HUES64 (cell line): ENCODE measurements around the gene KRT16.
"Not testable (repeated sequence)": the region's sequence is repeated elsewhere in the genome, so short reads cannot be mapped to it uniquely, and the experiment has no call there.

ENCODE experiments used
- H3K27ac ChIP-seq: 2 replicates; pipeline ENCODE4 v1.7.0; 2013; ENCODE audit warnings: low read depth, low read length, inconsistent platforms
- H3K27me3 ChIP-seq: 2 replicates; pipeline ENCODE4 v1.6.1; 2013; ENCODE audit warnings: mild to moderate bottlenecking, low read length; ENCODE audit not compliant: insufficient read depth
- H3K36me3 ChIP-seq: 2 replicates; pipeline ENCODE4 v1.6.1; 2013; ENCODE audit warnings: mild to moderate bottlenecking, low read length; ENCODE audit not compliant: insufficient read depth
- H3K4me1 ChIP-seq: 2 replicates; pipeline ENCODE4 v1.6.1; 2013; ENCODE audit warnings: mild to moderate bottlenecking, low read length, moderate library complexity; ENCODE audit not compliant: insufficient read depth
- H3K4me3 ChIP-seq: 2 replicates; pipeline ENCODE4 v1.5.1; 2013; ENCODE audit warnings: mild to moderate bottlenecking, low read length, moderate library complexity
- H3K9ac ChIP-seq: 2 replicates; pipeline ENCODE4 v1.6.1; 2013; ENCODE audit warnings: mild to moderate bottlenecking, low read depth, low read length
- H3K9me3 ChIP-seq: 2 replicates; pipeline ENCODE4 v1.6.1; 2013; ENCODE audit warnings: low read depth, low read length; ENCODE audit not compliant: insufficient read depth
- WGBS: fragments of 150-250, 120-280 bp; methylation state at CpG from one replicate; pipeline ENCODE4 v1.1.7; 2013; ENCODE audit warnings: missing lambda C conversion rate; 5-methylcytosine and 5-hydroxymethylcytosine counted together

The KRT16 gene

DNA sequence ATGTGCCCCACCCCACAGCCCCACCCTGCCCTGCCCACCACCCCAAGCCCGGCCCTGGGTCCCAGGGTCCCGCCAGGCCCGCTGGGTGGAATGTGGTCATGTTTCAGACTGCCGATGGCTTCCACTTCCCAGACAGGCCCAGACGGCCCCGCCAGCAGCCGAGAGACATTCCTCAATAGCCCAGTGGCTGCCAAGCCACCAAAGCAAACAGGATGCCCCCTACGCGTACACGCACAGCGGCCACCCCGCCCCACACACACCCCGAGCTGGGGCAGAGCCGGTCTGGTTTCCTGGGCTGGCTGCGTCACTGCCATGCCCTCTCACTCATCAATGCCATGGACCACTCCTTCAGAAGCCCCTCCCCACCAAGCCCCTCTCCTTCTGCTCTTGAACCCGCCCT lies 13.0 kb upstream of the KRT16 start:
- Histone ChIP-seq H3K4me3 (no peak overlapping the region), H3K9ac (no peak overlapping the region), H3K27me3 (no peaks in the 10 kb centered on the region), H3K9me3 (no peaks in the 10 kb centered on the region), H3K27ac (no peak overlapping the region), H3K4me1 (no peaks in the 10 kb centered on the region), H3K36me3 (no peaks in the 10 kb centered on the region)
- 89% methylated on average over 16 of the region's 16 CpGs for WGBS

DNA sequence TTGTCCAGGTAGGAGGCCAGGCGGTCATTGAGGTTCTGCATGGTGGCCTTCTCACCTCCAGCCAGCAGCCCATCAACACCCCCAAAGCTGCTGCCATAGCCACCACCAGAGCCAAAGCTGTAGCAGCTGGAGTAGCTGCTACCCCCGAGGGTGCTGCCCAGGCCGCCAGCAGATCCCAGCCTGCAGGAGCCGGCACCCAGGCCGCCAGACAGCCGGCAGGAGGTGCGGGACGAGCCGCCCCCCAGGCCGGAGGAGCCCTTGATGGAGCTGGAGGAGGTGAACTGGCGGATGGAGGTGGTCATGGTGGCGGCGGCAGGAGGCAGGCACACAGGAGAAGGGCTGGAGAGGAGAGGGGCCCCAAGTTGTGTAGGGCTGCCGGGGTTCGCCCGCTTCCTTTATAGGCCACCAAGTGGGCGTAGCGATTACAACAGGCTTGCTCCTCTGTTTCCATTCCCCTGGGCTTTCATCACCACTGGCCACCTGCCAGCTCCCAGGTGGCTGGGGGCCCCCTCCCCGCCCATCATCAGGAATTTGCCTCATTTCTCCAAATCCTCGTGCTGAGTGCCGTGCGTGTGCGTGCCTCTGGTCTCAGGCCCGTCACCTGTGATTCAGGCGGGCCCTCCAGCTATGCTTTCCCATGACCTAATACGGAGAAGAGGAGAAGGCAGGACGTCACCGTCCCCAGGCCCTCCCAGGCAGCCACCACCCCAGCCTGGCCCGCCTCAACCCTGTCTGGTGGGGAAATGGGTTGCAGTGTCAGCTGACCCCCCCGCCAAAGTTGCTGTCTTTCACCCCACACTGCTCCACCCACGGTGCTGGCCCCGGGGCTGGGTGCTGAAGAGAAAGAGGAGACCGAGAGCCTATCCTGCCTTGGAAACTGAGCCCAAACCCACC lies 11.9 kb upstream of the KRT16 start, which contains the start of gene KRT17:
TSS of gene KRT17 (minus strand) at position 368 of the 894 bp plus-strand sequence. CDS start at position 302, 66 bp downstream.
- H3K27ac ChIP-seq: no peak within 1 kb of the TSS
- no peaks in the 10 kb centered on the region for H3K36me3 ChIP-seq
- WGBS: 88% methylated on average over 30 of the region's 33 CpGs
- H3K27me3 ChIP-seq: no peaks in the 10 kb centered on the region
- H3K9me3 ChIP-seq: no peaks in the 10 kb centered on the region
- H3K4me1 ChIP-seq: no peaks in the 10 kb centered on the region
- no peak within 1 kb of the TSS for H3K9ac ChIP-seq
- no peak within 1 kb of the TSS for H3K4me3 ChIP-seq

DNA sequence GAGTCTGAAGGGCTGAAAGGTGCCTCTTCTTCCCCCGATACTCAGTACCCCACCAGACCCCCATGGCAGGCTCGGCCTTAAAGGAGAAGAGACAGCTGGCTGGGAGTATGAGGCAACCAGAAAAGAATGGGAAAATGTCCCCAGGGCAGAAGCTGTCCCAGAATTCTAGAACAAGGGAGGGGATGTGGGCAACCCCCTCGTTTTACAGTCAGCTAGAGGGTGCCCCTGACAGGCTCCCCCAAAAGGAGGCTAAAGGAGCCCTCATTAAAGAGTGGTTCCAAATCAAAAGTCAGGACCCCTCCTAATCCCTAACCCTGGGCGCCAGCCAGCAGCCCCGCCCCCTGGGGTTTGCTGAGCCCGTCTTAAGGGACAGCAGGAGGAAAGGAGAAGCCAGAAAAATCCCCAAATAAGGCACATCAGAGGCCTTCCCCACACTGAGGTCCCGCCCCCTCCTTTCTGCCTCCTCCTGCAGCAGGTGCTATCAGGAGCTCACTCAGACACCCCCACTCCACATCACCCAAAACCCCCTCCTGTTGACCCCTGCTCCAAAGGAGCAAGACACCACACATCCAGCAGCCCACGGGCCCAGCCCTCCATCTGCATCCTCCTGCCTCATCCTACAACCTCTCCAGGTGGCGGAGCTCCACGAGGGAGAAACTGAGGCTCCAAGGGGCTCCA lies 10.8 kb upstream of the KRT16 start:
- H3K4me1 ChIP-seq, H3K9ac ChIP-seq, H3K27ac ChIP-seq, H3K27me3 ChIP-seq, H3K36me3 ChIP-seq, H3K9me3 ChIP-seq, H3K4me3 ChIP-seq: not testable (repeated sequence)
- WGBS: 65% methylated on average over 9 of the region's 10 CpGs

DNA sequence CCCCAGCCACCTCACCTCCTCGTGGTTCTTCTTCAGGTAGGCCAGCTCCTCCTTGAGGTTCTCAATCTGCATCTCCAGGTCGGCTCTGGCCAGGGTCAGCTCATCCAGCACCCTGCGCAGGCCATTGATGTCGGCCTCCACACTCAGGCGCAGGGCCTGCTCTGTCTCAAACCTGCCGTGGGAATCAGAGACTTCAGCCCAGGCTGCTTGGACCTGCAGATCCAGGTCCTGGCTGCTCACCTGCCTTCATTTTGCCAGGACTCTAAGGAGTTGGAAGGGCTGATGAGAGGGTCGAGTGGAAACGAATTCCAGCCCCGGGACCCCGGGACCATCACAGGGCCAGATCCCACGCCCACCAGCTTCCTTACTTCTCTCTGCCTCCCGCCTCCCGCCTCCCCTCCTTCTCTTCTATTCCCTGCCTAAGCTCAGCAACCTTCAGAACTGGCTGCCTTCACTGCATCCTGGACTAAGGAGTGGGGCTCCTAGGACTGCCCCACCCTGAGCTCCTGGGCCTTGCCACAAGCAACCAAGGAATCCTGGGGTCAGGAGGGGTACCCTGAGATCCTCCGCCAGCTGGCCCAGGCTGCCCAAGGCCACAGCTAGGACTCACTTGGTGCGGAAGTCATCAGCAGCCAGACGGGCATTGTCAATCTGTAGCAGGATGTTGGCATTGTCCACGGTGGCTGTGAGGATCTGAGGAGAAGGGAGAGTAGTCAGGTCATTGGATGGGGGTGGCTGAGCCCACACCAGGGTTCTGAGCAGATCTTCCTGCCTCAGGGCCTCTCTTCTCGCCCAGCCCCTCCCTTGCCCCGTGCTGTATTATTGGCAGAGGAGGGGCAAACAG lies 10.0 kb upstream of the KRT16 start:
- H3K9ac ChIP-seq: not testable (repeated sequence)

DNA sequence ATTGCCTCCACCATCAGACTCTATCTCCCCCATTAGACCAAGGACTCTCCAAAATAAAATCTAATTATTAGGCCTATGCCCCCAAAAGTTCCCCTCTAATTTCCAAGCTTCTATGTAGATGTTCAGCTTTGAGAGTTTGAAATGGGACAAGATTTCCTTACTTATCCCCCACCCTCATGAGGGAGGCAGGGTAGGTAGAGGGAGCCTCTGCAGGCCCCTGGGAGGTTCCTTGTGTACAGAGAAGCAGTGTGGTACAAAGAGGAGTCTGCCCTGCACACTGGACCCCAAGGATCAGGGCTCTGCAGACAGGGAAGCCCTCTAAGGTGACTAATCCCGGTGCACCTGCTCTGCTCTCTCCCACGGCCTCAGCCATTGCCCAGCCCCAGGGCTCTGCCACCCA lies 9.3 kb upstream of the KRT16 start:
- no peaks in the 10 kb centered on the region for H3K4me1 ChIP-seq
- WGBS: 97% methylated on average over 2 of the region's 2 CpGs
- no peak overlapping the region for H3K27ac ChIP-seq
- H3K9me3 ChIP-seq: no peaks in the 10 kb centered on the region
- H3K9ac ChIP-seq: no peak overlapping the region
- H3K4me3 ChIP-seq: no peak overlapping the region
- H3K36me3 ChIP-seq: no peaks in the 10 kb centered on the region
- no peaks in the 10 kb centered on the region for H3K27me3 ChIP-seq

More for the DNA sequence above, 10.0 kb upstream of the KRT16 start:
- H3K4me3 ChIP-seq, H3K9me3 ChIP-seq, H3K4me1 ChIP-seq, H3K27ac ChIP-seq, H3K27me3 ChIP-seq, H3K36me3 ChIP-seq: not testable (repeated sequence)
- 92% methylated on average over 18 of the region's 19 CpGs for WGBS

DNA sequence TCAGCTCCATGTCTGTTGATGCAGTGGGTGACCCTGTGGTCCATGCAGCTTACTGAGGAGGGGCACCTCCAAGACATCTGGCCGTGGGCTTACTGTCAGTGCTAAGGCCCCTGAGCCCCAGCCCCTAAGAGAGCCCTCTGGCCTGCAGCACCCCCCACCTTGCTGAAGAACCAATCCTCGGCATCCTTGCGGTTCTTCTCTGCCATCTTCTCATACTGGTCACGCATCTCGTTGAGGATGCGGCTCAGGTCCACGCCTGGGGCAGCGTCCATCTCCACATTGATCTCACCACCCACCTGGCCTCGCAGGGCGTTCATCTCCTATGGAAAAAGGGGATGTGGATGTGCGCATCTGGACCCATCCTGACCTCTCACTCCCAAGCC lies 8.9 kb upstream of the KRT16 start:
- H3K36me3 ChIP-seq, H3K27ac ChIP-seq, H3K4me3 ChIP-seq, H3K9ac ChIP-seq, H3K9me3 ChIP-seq, H3K4me1 ChIP-seq, H3K27me3 ChIP-seq: not testable (repeated sequence)
- 95% methylated on average over 11 of the region's 11 CpGs for WGBS

DNA sequence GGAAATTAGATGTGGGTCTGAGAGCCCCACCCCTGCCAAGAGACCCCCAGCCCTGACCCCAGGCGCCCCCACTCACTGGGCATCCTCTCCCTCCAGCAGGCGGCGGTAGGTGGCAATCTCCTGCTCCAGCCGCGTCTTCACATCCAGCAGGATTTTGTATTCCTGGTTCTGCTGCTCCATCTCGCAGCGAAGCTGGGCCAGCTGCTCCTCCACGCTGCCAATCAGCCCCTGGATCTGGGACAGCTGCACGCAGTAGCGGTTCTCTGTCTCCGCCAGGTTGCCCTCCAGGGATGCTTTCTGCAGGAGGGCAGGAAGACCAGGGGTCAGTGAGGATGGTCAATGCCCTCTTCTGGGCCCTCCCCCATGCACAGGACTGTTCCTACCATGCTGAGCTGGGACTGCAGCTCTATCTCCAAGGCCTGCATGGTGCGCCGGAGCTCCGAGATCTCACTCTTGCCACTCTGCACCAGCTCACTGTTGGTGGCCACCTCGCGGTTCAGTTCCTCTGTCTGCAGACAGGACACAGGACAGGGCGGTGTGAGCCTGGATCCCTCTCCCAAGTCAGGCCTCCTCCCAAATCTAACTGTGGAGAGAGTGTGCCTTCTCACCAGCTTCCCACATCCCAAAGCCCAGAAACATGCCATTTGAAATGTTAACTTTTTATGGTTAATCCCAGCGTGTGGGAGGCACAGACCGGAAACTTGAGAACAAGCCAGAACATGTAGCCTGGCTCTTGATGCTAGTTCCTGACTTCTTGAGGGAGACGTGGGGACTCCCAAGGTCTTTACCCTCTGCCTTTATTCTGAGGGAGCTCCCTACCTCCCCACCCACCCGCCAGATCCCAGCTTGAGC lies 8.2 kb upstream of the KRT16 start:
- Histone ChIP-seq H3K4me3 (no peak overlapping the region), H3K9me3 (no peaks in the 10 kb centered on the region), H3K36me3 (no peaks in the 10 kb centered on the region), H3K9ac (no peak overlapping the region), H3K27me3 (no peaks in the 10 kb centered on the region), H3K4me1 (no peaks in the 10 kb centered on the region), H3K27ac (no peak overlapping the region)
- 91% methylated on average over 21 of the region's 21 CpGs for WGBS

DNA sequence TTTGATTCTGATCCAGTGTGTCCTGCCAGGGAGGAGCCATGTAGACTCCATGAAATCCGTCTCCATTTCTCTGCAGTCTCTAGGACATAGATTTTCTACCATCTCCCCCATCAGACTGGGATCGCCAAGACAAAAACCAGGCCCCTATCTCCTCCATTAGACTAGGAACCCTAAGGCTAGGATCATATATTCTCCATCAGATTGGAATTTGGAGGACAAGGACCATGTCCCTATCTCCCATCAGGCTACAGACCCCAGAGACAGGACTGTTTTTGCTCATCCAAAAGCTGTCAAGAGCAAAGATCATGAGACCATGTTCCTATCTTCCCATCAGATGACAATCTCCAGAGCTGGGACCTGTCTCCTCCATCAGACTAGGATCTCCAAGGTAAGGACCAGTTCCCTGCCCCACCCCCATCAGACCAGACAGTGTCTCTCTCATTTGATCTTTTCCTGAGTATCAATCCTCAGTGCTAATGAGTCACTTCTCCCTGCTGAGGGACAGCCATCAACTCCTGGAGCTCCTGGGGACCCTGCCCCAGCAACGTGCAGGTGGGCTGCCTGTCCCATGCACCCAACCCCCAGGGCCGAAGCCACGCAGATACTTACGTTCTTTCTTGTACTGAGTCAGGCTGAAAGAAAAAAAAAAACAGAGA lies 7.5 kb upstream of the KRT16 start:
- H3K27me3 ChIP-seq, H3K9me3 ChIP-seq, H3K27ac ChIP-seq, H3K9ac ChIP-seq, H3K4me1 ChIP-seq, H3K4me3 ChIP-seq, H3K36me3 ChIP-seq: not testable (repeated sequence)
- 89% methylated on average over 6 of the region's 6 CpGs for WGBS

DNA sequence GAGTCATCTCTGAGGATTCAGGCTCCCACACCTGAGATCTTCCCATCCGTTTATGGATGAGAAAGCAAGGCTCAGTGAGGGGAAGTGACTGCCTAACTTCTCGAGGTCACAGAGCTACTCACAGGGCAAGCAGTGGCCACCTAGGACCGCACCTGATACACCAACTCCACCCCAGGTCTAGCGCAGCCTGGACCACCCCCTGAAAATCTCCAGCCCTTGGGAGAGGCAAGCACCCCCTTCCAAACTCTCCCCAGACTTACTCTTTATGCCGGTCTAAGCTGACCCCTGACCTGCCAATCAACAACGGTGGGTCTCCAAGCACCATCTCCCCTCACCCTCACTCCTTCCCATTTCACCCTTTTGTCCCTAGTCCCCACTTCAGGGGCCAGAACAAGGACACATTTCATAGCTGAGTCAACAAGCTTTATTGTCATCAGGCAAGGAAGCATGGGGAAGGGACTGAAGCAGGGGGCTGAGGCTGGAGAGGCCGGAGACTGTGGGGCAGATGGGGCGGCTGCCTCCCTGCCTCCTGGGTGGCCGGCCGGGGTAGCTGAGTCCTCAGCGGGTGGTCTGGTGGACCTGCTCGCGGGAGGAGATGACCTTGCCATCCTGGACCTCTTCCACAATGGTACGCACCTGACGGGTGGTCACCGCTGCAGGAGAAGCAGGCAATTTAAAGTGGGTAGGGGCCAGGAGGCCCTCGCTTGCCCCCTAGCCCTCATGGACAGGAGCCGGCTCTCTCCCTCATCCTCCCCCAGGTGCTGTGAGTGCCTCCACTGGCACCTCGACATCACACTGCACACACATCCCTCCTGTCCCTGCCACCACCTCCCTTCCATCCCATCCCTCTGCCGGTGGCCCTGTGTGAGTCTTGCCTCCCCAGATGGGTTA lies 6.7 kb upstream of the KRT16 start:
- 89% methylated on average over 17 of the region's 20 CpGs for WGBS
- H3K36me3 ChIP-seq: no peaks in the 10 kb centered on the region
- no peak overlapping the region for H3K27ac ChIP-seq
- H3K9ac ChIP-seq: no peak overlapping the region
- no peaks in the 10 kb centered on the region for H3K9me3 ChIP-seq
- no peak overlapping the region for H3K4me3 ChIP-seq
- H3K4me1 ChIP-seq: no peaks in the 10 kb centered on the region
- H3K27me3 ChIP-seq: no peaks in the 10 kb centered on the region
